HS-27A (cell line): Measurements from ENCODE around the gene TRIB2.
A peak's percentile ranks its signal among the peaks of the same experiment; 100 is the strongest.
"Not testable (repeated sequence)": the region's sequence is repeated elsewhere in the genome, so short reads cannot be mapped to it uniquely, and the experiment has no call there.

Experiments
- DNase-seq: peaks from one replicate; pipeline ENCODE4 v3.0.0-alpha.2; 2012; ENCODE audit warnings: low read depth, missing footprints

TRIB2 gene

DNA sequence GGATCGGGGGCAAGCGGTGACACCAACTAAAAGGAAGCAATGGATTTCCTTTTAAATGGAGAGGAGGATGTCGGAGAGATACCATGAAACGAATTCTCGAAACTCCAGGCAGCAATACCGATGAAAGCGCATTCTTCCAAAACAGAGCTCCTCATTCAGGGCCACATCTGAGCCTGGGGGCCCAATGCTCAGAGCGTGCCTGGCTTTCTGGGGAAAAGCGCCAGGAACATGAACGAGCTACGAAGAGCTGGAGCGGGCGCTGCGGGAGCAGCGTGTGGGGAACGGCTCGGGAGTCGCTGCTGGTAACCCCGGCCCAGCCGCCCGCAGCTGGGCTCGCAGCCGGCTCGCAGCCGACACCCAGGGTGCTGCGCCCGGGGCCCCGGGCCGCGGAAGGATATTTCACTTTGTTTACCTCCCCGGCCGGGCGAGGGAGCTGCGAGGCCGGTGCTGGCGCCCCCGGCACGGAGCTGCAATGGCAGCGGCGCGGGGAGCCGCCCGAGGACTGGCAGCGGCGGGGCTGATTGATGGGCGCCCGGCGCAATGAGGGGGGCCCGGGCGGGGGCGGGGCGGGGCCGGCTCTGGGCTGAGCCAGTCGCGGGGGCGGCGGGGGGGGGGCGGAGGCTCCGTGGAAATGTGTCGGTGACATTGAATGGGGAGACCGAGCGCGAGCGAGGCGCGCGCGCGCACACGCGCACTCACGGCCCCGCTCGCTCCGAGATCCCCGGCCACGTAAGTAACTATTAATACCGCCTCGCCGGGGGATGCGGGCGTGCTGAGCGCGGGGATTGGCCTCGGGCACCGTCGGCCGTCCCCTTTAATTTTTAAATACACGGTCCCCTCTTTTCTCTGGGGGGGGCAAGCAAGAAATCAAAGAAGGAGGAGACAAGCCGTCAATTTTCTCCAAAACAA is at the start of gene TRIB2:
TSS of gene TRIB2 (plus strand) at position 655 of the 909 bp plus-strand sequence. CDS start 1,372 bp downstream, outside the sequence.
- peak; percentile 76 for DNase-seq

DNA sequence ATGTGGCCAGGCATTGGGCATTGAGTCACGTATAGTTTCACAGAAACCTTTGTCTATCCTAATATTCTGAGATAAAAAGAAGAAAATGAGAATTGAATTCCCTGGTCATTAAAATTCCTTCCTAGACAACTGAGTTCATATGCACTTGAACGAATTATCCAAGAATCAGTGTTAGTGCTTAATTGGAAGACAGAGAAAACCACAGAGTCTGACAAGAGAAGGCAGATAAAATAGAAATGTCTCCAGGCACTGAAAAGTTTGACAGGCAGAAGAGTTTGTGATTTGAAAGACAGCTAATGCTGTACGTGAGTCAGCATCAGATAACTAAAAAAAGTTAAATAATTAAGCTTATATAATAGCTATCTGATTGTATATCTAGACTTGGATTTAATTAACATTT is 47.7 kb upstream of the TRIB2 start:
- no peak for DNase-seq

- no peak for DNase-seq
Measured at GRCh38 chr2:12672711-12673315, 43.9 kb upstream of the TRIB2 start.

DNA sequence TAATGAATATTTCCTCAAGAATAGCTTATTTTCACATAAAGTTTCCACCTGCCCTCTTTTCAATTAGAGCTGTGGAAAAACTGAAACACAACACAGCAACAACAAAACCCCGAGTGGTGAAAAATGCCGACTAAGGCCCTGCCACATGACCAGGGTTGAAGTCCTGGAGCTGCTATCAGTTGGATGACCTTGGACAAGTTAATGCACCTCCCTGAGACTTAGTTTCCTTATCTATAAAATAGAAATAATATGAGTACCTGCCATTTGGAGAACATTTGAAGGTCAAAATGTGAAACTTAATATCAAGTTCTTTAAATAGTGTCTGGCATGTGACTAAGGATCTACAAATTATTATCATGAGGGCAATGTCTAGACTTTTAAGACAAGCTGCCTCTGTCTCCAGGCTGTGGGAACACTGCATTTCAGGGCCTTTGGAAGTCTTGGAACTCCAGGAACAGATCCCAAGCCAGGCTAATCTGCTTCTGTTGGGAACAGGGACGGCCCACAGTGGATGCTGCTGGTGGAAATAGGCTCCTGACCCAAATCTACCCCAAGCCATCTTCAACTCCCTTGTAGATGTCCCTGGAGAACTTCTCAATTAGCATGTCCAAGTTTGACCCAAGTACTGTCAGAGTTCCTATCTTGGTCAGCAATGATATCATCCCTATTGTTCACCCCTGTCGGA is 42.0 kb upstream of the TRIB2 start:
- DNase-seq, result no peak

- peak; percentile 46 for DNase-seq
Measured at GRCh38 chr2:12675352-12675795, 41.4 kb upstream of the TRIB2 start.

DNA sequence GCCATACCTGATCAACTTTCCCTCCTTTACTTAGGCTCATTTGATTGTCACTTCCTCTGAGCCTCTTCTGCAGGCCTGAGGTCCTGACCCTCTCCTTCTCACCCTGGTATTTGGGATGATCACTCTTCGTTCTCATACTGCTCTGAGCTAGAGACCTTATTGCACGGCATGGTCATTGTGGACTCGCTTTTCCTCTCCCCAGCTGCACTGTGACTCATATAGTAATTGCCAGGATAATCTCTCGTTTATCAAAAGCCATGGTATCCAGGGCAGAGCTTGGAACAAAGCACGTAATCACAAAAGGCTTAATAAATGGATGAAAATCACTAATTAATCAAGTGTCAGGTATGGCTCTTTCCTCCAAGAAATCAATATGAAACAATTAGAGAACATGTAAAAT is 40.9 kb upstream of the TRIB2 start:
- no peak for DNase-seq

GRCh38 chr2:12676771-12677170 is 40.0 kb upstream of the TRIB2 start:
- DNase-seq, result no peak

DNA sequence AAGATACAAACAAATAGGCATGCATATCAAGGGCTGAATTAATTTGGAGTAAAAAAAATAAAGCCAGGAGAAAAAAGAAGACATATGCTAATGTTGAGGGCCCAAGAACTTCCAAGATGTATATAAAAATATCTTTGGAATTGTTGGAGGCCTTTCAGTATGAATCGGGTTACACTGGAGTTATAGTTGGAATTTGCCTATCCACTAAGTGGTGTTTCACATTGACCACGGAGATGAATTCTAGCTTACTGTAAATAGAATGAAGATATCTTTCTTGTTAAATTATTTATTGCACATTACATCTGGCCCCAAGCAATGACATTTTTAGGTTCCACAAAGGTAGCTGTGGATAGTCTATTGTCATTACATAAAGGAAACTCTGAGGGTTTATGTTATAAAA is 38.5 kb upstream of the TRIB2 start:
- DNase-seq, result no peak

- DNase-seq, result no peak
Measured at GRCh38 chr2:12679550-12680072, 37.1 kb upstream of the TRIB2 start.

- not testable (repeated sequence) for DNase-seq
Measured at GRCh38 chr2:12680115-12680514, 36.6 kb upstream of the TRIB2 start.

GRCh38 chr2:12682017-12682416 is 34.7 kb upstream of the TRIB2 start:
- DNase-seq, result no peak

GRCh38 chr2:12683457-12684100 is 33.2 kb upstream of the TRIB2 start:
- no peak for DNase-seq

DNA sequence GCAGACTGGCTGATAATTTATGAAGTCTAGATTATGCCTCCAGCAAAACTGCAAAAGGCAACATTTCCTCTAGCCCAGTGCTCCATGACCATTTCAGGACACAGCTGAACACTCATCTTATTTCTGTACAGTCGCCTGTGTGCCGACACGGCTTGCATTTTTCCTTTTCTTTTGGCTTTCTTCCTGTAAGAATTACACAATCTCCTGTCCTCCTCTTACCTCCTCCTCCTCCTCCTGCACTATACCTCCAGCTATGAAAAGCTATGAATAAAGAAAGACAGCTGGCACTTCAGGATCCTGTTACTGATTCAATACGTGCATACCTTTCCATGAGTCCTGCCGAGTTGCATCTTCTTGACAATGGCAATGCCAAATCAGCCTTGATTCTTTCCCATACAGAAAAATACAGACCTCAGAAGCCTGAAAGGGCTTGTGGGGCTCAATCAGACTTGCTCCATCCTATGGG is 32.2 kb upstream of the TRIB2 start:
- DNase-seq, result no peak

DNA sequence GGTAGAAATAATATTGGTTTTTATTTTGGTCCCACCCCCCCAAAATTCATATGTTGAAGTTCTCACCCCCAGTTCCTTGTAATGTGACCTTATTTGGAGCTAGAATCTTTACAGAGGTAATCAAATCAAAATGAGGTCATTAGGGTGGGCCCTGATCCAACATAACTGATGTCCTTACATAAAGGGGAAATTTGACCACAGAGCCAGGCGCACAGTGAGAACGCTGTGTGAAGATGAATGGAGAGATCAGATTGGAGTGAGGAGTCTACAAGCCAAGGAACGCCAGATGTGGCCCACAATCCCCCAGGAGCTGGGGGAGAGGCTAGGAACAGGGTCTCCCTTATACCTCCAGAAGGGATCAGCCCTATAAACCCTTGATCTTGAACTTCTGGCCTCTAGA is 31.6 kb upstream of the TRIB2 start:
- DNase-seq, result no peak

DNA sequence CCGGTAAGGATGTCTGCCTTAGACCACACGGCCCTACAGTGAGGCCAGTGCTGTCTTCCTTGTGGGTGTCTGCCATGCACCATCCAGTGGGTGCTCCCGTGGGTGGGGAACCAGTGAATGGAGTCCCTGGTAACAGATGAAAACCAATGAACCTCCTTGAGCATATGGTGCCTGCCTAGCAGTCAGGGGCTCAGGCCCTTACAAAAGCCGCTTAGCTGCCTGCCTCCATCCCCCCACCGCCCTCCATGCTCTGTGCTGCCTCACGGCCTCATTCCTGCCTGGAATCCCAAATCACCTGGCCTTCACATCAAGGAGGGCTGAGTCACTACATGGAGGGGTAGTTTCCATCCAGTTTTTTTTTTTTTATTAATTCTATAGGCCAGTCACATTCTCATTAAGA is 30.8 kb upstream of the TRIB2 start:
- DNase-seq, result no peak

DNA sequence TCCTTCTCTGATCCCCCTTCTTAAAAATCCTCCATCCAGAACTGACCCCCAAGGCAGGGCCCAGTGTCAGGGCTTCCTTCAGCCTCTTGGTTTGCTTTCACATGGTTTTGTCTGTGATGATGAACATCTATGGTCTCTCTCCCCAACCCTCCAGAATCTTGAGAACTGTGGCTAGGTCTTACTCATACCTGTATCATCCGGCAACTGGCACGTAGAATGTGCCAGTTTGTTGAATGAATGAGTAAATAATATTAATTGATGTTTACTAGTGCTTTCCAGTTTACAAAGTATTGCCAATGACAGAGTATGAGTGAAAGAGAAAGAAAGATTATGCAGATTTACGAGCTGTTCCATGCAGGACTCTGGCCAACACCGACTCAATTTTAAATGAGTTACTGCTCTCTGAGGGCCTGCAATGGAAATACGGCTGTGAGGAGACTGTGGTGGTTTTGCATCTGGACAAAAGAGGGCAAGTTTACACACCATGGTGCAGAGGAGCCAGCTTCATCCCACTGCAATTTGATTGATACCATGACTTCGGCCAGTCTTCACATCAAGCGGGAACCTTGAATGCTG is 29.9 kb upstream of the TRIB2 start:
- no peak for DNase-seq

DNA sequence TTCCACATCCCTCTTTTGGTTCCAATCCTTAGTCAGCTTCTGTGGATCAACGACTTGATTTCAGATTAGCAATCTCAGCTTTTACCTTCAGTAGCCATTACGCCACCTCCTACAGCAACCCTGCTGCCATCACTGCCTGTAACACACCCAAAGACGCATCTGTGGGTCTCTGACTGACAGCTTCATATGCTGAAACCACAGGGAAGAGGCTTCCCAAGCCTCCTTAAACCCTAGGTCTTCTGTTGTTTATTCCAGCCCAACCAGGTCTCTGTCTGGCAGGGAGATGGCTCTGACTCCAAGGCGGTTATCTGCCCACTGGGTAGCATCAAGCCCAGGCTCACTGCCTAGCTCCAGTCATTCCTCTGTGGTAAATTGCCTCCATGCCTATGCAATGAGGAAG is 28.6 kb upstream of the TRIB2 start:
- no peak for DNase-seq

DNA sequence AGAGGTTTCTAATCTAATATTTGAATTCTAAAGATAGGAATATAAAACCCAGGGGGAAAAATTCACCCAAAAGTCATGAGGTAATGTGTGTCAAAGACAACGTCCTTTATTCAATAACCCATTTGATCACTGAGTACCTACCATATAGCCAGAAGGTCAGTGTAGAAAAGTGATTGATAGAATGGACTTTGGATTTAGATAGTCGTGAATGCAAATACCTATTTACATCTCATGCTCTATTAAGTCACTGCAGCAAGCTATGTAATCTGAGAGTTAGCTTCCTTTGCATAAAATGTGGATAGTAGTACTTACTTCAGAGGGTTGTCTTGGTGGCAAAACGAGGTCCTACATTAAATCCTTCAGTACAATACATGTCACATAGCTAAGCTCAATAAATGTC is 27.8 kb upstream of the TRIB2 start:
- no peak for DNase-seq

DNA sequence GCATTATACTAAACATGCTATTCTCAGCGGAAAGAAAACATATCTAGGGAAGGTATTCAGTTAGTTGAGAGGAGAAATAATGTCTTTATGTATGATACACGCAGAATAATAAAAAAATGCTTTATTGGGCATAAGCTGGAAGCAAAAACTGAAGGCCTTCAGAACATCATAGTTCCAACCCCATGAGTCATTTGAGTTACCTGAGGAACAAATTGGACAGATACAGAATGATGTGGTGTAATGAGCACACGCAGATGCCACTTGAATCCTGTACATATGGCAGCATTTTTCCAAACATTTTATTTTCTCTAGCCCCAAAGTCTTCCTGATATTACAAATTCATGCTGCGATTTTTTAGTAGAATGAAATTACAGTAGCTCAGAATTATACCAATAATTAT is 23.2 kb upstream of the TRIB2 start:
- DNase-seq, result no peak

- DNase-seq, result no peak
Measured at GRCh38 chr2:12694990-12695774, 21.6 kb upstream of the TRIB2 start.

GRCh38 chr2:12697617-12698016 is 19.1 kb upstream of the TRIB2 start:
- DNase-seq, result no peak
